ENCODE results near the gene RFPL1. TPM values are rescaled to one million over a fixed set of nuclear protein-coding genes. Genes with fewer than 3 reads are reported as not detected.
"Not testable (repeated sequence)": the region's sequence is repeated elsewhere in the genome, so short reads cannot be mapped to it uniquely, and the experiment has no call there.

Gene RFPL1
- total and polyA plus RNA-seq, 11 donors = not detected

GRCh38 chr22:29400576-29400975, 37.8 kb upstream of the RFPL1 start:
- no peaks in the 10 kb centered on the region for H3K4me1 ChIP-seq
- no peak for TF ChIP-seq CTCF (IDR thresholded peaks at IDR 0.05)
- no peak for TF ChIP-seq POLR2A (IDR thresholded peaks at IDR 0.05)
- no peaks in the 10 kb centered on the region for H3K36me3 ChIP-seq
- 94 to 98% (median 96%) methylated on average over 2 of the region's 2 CpGs for WGBS, 4 donors
- intact Hi-C loops (cut with DNase I) = no loop called here
- H3K9me3 ChIP-seq = no peaks in the 10 kb centered on the region
- no peak overlapping the region for H3K27ac ChIP-seq
- H3K4me3 ChIP-seq = no peak overlapping the region
- H3K27me3 ChIP-seq = peaks cover 0 to 3% (median 0%) of the 10 kb centered on the region in 9 donors
- DNase-seq (no peak), ATAC-seq (no peak)

- H3K9me3 ChIP-seq; H3K4me3 ChIP-seq; H3K36me3 ChIP-seq; H3K4me1 ChIP-seq; H3K27me3 ChIP-seq; intact Hi-C loops (cut with DNase I); DNase-seq; H3K27ac ChIP-seq; ATAC-seq: not testable (repeated sequence)
- 57 to 71% (median 62%) methylated on average over 6 of the region's 6 CpGs for whole genome bisulfite sequencing, 4 donors
Measured at GRCh38 chr22:29401538-29401937, 36.8 kb upstream of the RFPL1 start.

- Histone ChIP-seq H3K36me3 (no peaks in the 10 kb centered on the region), H3K4me1 (peaks cover 0 to 1% (median 0%) of the 10 kb centered on the region in 12 donors), H3K27ac (no peak overlapping the region), H3K27me3 (no peaks in the 10 kb centered on the region), H3K4me3 (no peak overlapping the region), H3K9me3 (no peaks in the 10 kb centered on the region)
- intact Hi-C loops (cut with DNase I) = no loop called here
- DNase-seq (no peak), ATAC-seq (no peak)
- WGBS, 4 donors = 64 to 85% (median 69%) methylated on average over 6 of the region's 6 CpGs
- no peak for TF ChIP-seq CTCF (IDR thresholded peaks at IDR 0.05)
- no peak for TF ChIP-seq POLR2A (IDR thresholded peaks at IDR 0.05)
Measured at GRCh38 chr22:29408940-29409339, 29.4 kb upstream of the RFPL1 start.

- DNase-seq; H3K36me3 ChIP-seq; intact Hi-C loops (cut with DNase I); H3K4me3 ChIP-seq; ATAC-seq; H3K9me3 ChIP-seq; H3K27me3 ChIP-seq: not testable (repeated sequence)
- peaks cover 0 to 16% (median 0%) of the 10 kb centered on the region in 12 donors for H3K4me1 ChIP-seq
- H3K27ac ChIP-seq = peak overlapping the region in 1 of 12 donors; percentile 66
- whole genome bisulfite sequencing, 4 donors = 54 to 70% (median 58%) methylated on average over 4 of the region's 4 CpGs
Measured at GRCh38 chr22:29411569-29412211, 26.7 kb upstream of the RFPL1 start.

- peak; percentile 22 to 56 (median 40) for TF ChIP-seq CTCF (IDR thresholded peaks at IDR 0.05)
- H3K9me3 ChIP-seq; intact Hi-C loops (cut with DNase I); DNase-seq; H3K27ac ChIP-seq; H3K4me3 ChIP-seq; H3K27me3 ChIP-seq; H3K36me3 ChIP-seq: not testable (repeated sequence)
- WGBS, 4 donors = 24 to 33% (median 33%) methylated on average over 1 to 4 of the region's 4 CpGs
- H3K4me1 ChIP-seq = peaks cover 0 to 16% (median 0%) of the 10 kb centered on the region in 12 donors
- ATAC-seq = peak in 3 of 4 donors; percentile 58 to 69 (median 64)
Measured at GRCh38 chr22:29412772-29413171, 25.6 kb upstream of the RFPL1 start.

- peak; percentile 26 to 66 (median 35) for DNase-seq
- Histone ChIP-seq H3K4me3 (peak overlapping the region; percentile 18 to 67 (median 54)), H3K27ac (peak overlapping the region; percentile 41 to 90 (median 68)), H3K4me1 (peaks cover 0 to 16% (median 0%) of the 10 kb centered on the region in 12 donors)
- H3K9me3 ChIP-seq; H3K27me3 ChIP-seq; H3K36me3 ChIP-seq; intact Hi-C loops (cut with DNase I): not testable (repeated sequence)
- 36 to 54% (median 44%) methylated on average over 15 to 23 of the region's 23 CpGs for WGBS, 4 donors
- ATAC-seq = peak; percentile 40 to 84 (median 73)
Measured at GRCh38 chr22:29414951-29415591, 23.3 kb upstream of the RFPL1 start.

- H3K27ac ChIP-seq; H3K36me3 ChIP-seq; DNase-seq; H3K4me3 ChIP-seq; ATAC-seq; H3K9me3 ChIP-seq; intact Hi-C loops (cut with DNase I); H3K27me3 ChIP-seq: not testable (repeated sequence)
- 69 to 75% (median 72%) methylated on average over 5 of the region's 5 CpGs for WGBS, 4 donors
- H3K4me1 ChIP-seq = peaks cover 0 to 16% (median 0%) of the 10 kb centered on the region in 12 donors
Measured at GRCh38 chr22:29418704-29419103, 19.7 kb upstream of the RFPL1 start.
